CD14-positive monocyte (primary cell): ENCODE results near the gene SPTB. TPM values are rescaled to one million over a fixed set of nuclear protein-coding genes. Genes with fewer than 3 reads are reported as not detected.

Experiments
- DNase-seq, 3 donors: peaks; one replicate each; pipeline ENCODE4 v3.0.0-alpha.2; 2011 to 2022
- H2AFZ ChIP-seq: 2 replicates; pipeline ENCODE4 v1.6.0; 2012; ENCODE audit warnings: mild to moderate bottlenecking, low read depth, low read length, inconsistent platforms; ENCODE audit not compliant: insufficient read depth, poor library complexity, severe bottlenecking
- H3K27ac ChIP-seq, 2 donors: 1 replicate in 1 of 2; 2 replicates in 1 of 2; pipeline ENCODE4 v1.5.1; 2012 to 2013; ENCODE audit warnings: low read length in 2 of 2, control low read depth in 1 of 2, inconsistent platforms in 1 of 2, low read depth in 1 of 2, mild to moderate bottlenecking in 1 of 2
- H3K27me3 ChIP-seq, 2 donors: one replicate each; pipeline versions ENCODE4 v1.6.0 to v1.6.1; 2011 to 2013; ENCODE audit warnings: low read length in 2 of 2; ENCODE audit not compliant: control insufficient read depth in 2 of 2, insufficient read depth in 2 of 2
- H3K36me3 ChIP-seq, 2 donors: replicated peaks in 1 of 2; 1 replicate in 1 of 2; 2 replicates in 1 of 2; pipeline versions ENCODE4 v1.5.1 to v1.6.1; 2012 to 2013; ENCODE audit warnings: low read length in 2 of 2, control low read depth in 1 of 2, inconsistent platforms in 1 of 2, mild to moderate bottlenecking in 1 of 2; ENCODE audit not compliant: insufficient read depth in 2 of 2, control insufficient read depth in 1 of 2
- H3K4me1 ChIP-seq, 2 donors: 1 replicate in 1 of 2; 2 replicates in 1 of 2; pipeline versions ENCODE4 v1.5.1 to v1.6.1; 2012 to 2013; ENCODE audit warnings: low read length in 2 of 2, control low read depth in 1 of 2, inconsistent platforms in 1 of 2, mild to moderate bottlenecking in 1 of 2, moderate library complexity in 1 of 2; ENCODE audit not compliant: insufficient read depth in 2 of 2, control insufficient read depth in 1 of 2
- H3K4me2 ChIP-seq: replicated peaks from 2 replicates; pipeline ENCODE3; 2012; ENCODE audit warnings: low read length, moderate library complexity, mild to moderate bottlenecking; ENCODE audit not compliant: poor library complexity, severe bottlenecking; ENCODE audit errors: extremely low read depth
- H3K4me3 ChIP-seq, 3 experiments: fragments of 200-600 bp in 1 of 3; sonication (generic) in 1 of 3; replicated peaks in 1 of 3; 1 replicate in 2 of 3; 2 replicates in 1 of 3; pipeline ENCODE4 v1.5.1; 2011 to 2013; ENCODE audit warnings: low read length in 3 of 3, mild to moderate bottlenecking in 3 of 3, control low read depth in 2 of 3, low read depth in 2 of 3, inconsistent platforms in 1 of 3, moderate library complexity in 1 of 3
- H3K79me2 ChIP-seq: 2 replicates; pipeline ENCODE4 v1.6.0; 2012; ENCODE audit warnings: mild to moderate bottlenecking, control low read depth, inconsistent platforms, low read length, moderate library complexity; ENCODE audit not compliant: insufficient read depth
- H3K9ac ChIP-seq: 2 replicates; pipeline ENCODE4 v1.6.0; 2017; ENCODE audit warnings: low read length, mild to moderate bottlenecking; ENCODE audit not compliant: insufficient read depth, poor library complexity, severe bottlenecking
- H3K9me3 ChIP-seq, 2 donors: replicated peaks in 1 of 2; 1 replicate in 1 of 2; 2 replicates in 1 of 2; pipeline versions ENCODE4 v1.5.1 to v1.6.1; 2012 to 2013; ENCODE audit warnings: low read length in 2 of 2, control low read depth in 1 of 2; ENCODE audit not compliant: control insufficient read depth in 1 of 2, insufficient read depth in 1 of 2
- H4K20me1 ChIP-seq: 2 replicates; pipeline ENCODE4 v1.6.0; 2012; ENCODE audit warnings: mild to moderate bottlenecking, low read length, control low read depth, moderate library complexity; ENCODE audit not compliant: insufficient read depth
- H3K27ac Mint-ChIP-seq, 7 donors: one replicate each; pipeline ENCODE4 v1.8.0; 2020; ENCODE audit warnings: mild to moderate bottlenecking in 7 of 7, mixed read lengths in 7 of 7, moderate library complexity in 6 of 7, inconsistent platforms in 2 of 7
- H3K27me3 Mint-ChIP-seq, 3 donors: one replicate each; pipeline ENCODE4 v1.8.0; 2021 to 2022; ENCODE audit warnings: low read depth in 3 of 3, mild to moderate bottlenecking in 3 of 3, mixed read lengths in 3 of 3, moderate library complexity in 3 of 3, inconsistent platforms in 1 of 3
- H3K36me3 Mint-ChIP-seq, 2 donors: one replicate each; pipeline ENCODE4 v1.8.0; 2020; ENCODE audit warnings: mixed read lengths in 2 of 2, inconsistent platforms in 1 of 2, mild to moderate bottlenecking in 1 of 2
- H3K4me1 Mint-ChIP-seq: one replicate; pipeline ENCODE4 v1.8.0; 2020; ENCODE audit warnings: mild to moderate bottlenecking, mixed read lengths
- H3K4me3 Mint-ChIP-seq, 2 donors: one replicate each; pipeline ENCODE4 v1.8.0; 2020; ENCODE audit warnings: mild to moderate bottlenecking in 2 of 2, mixed read lengths in 2 of 2, moderate library complexity in 1 of 2
- H3K9me3 Mint-ChIP-seq, 7 donors: one replicate each; pipeline ENCODE4 v1.8.0; 2020 to 2022; ENCODE audit warnings: mixed read lengths in 7 of 7, mild to moderate bottlenecking in 6 of 7, moderate library complexity in 6 of 7, inconsistent platforms in 2 of 7
- WGBS: methylation state at CpG from one replicate; pipeline ENCODE4 v1.1.5; 2013; ENCODE audit warnings: missing lambda C conversion rate; ENCODE audit not compliant: insufficient coverage; 5-methylcytosine and 5-hydroxymethylcytosine counted together
- intact Hi-C, 2 donors: fragments of 100-400 bp; cut with micrococcal nuclease; formaldehyde crosslinking; loops; one replicate each; pipeline versions ENCODE4 v1.15.0 to v1.15.1; 2023
- polyA plus RNA-seq, 3 donors: library from polyadenylated mRNA; depleted of rRNA in 1 of 3; unstranded in 2 of 3; stranded (reverse) in 1 of 3; fragments of 300-500 nt in 2 of 3; fragments of >200 nt in 1 of 3; fragmentation: Illumina TruSeq in 2 of 3; gene quantifications; 1 replicate in 2 of 3; 2 replicates in 1 of 3; pipeline ENCODE4 v1.2.3, GENCODE V29; 2012 to 2021
- TF ChIP-seq, protein P1 (sequence below): fragments of 200-600 bp; IDR thresholded peaks from one replicate; pipeline ENCODE4 v1.8.0; 2022; ENCODE audit warnings: antibody characterized with exemption, mild to moderate bottlenecking

SPTB gene
- polyA plus RNA-seq, 3 donors: not detected

DNA sequence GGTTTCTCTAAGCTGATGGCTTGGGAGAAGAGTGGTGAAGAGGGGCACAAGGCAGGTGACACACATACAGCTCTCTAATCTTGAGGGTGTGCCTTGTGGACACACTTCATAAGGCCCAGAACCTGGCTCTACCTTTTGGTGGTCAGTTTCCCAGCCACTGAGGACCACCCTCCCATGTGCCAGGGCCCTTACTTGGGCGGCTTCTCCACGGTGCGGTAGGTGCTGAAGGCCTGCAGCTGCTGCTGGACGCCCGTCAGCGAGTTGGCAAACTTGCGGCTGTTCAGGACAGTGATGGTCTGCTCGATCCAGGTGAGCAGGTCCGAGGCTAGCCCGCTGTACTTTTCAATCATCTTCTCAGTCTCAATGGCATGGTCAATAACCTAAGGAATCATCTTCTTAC is 80.2 kb downstream of the SPTB start:
- Mint-ChIP-seq H3K4me1 (peaks cover 2% of the 10 kb centered on the region), H3K9me3 (peaks cover 0 to 2% (median 0%) of the 10 kb centered on the region in 7 donors), H3K4me3 (no peak overlapping the region), H3K27ac (no peak overlapping the region), H3K27me3 (peaks cover 1 to 12% (median 6%) of the 10 kb centered on the region in 3 donors), H3K36me3 (no peaks in the 10 kb centered on the region)
- no peaks in the 10 kb centered on the region for H3K36me3 ChIP-seq
- no peak for DNase-seq
- H3K4me3 ChIP-seq: no peak overlapping the region
- no peaks in the 10 kb centered on the region for H3K79me2 ChIP-seq
- H3K9ac ChIP-seq: no peak overlapping the region
- TF ChIP-seq, protein P1, sequence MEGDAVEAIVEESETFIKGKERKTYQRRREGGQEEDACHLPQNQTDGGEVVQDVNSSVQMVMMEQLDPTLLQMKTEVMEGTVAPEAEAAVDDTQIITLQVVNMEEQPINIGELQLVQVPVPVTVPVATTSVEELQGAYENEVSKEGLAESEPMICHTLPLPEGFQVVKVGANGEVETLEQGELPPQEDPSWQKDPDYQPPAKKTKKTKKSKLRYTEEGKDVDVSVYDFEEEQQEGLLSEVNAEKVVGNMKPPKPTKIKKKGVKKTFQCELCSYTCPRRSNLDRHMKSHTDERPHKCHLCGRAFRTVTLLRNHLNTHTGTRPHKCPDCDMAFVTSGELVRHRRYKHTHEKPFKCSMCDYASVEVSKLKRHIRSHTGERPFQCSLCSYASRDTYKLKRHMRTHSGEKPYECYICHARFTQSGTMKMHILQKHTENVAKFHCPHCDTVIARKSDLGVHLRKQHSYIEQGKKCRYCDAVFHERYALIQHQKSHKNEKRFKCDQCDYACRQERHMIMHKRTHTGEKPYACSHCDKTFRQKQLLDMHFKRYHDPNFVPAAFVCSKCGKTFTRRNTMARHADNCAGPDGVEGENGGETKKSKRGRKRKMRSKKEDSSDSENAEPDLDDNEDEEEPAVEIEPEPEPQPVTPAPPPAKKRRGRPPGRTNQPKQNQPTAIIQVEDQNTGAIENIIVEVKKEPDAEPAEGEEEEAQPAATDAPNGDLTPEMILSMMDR: no peak
- no peaks in the 10 kb centered on the region for H3K9me3 ChIP-seq
- intact Hi-C loops: no loop called here
- H2AFZ ChIP-seq: no peak overlapping the region
- 94% methylated on average over 10 of the region's 10 CpGs for WGBS
- H3K4me1 ChIP-seq: no peaks in the 10 kb centered on the region
- H3K4me2 ChIP-seq: no peak overlapping the region
- no peaks in the 10 kb centered on the region for H4K20me1 ChIP-seq
- H3K27me3 ChIP-seq: no peaks in the 10 kb centered on the region
- H3K27ac ChIP-seq: no peak overlapping the region

DNA sequence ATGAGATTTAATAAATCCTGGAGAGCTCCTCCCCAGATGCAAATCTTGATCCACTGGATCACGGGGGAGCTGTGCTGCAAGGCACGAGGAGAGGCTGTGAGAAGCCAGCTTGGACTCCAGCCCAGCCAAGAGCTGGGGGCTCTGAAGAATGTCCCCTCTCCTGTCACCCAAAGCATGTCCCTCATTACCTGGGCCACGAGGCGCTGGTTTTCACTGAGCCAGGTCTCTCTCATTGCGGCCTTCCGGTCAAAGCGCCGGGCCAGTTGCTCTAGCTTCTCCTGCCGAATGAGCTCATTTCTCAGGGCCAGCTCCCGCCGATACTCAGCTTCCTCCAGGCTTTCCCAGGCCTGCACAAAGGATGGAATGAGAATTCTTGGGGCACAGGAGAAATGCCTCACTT is 83.3 kb downstream of the SPTB start:
- Histone ChIP-seq H3K4me3 (no peak overlapping the region), H4K20me1 (no peaks in the 10 kb centered on the region), H3K9me3 (no peaks in the 10 kb centered on the region), H3K27ac (no peak overlapping the region), H2AFZ (no peak overlapping the region), H3K27me3 (no peaks in the 10 kb centered on the region), H3K36me3 (no peaks in the 10 kb centered on the region), H3K4me1 (no peaks in the 10 kb centered on the region), H3K4me2 (no peak overlapping the region), H3K9ac (no peak overlapping the region), H3K79me2 (no peaks in the 10 kb centered on the region)
- TF ChIP-seq, protein P1: no peak
- no peak for DNase-seq
- WGBS: 100% methylated on average over 2 of the region's 11 CpGs
- Mint-ChIP-seq H3K27ac (no peak overlapping the region), H3K4me1 (peaks cover 2% of the 10 kb centered on the region), H3K27me3 (peaks cover 2 to 4% (median 3%) of the 10 kb centered on the region in 3 donors), H3K9me3 (no peaks in the 10 kb centered on the region), H3K36me3 (no peaks in the 10 kb centered on the region), H3K4me3 (no peak overlapping the region)
- intact Hi-C loops: no loop called here
